Stimulated activated CD8-positive, alpha-beta memory T cell treated with anti-CD3 and anti-CD28 coated beads, Interleukin-4, amount 100 ng/mL, for 1 hour (primary cell): ENCODE data around the gene MELK.

Source experiments
- DNase-seq, 2 donors: peaks; one replicate each; pipeline ENCODE4 v3.0.0-alpha.2; 2020; ENCODE audit warnings: low read depth in 2 of 2, low spot score in 1 of 2

The MELK gene

GRCh38 chr9:36665921-36666431 is 93.3 kb downstream of the MELK start:
- DNase-seq: no peak

- no peak for DNase-seq
Observed at GRCh38 chr9:36671561-36671960, 98.9 kb downstream of the MELK start.

GRCh38 chr9:36676091-36676490 is 103.4 kb downstream of the MELK start:
- no peak for DNase-seq

- DNase-seq: no peak
Observed at GRCh38 chr9:36676778-36677485, 104.2 kb downstream of the MELK start.

GRCh38 chr9:36677611-36678010 is 104.9 kb downstream of the MELK start:
- no peak for DNase-seq

GRCh38 chr9:36679710-36680109 is 107.0 kb downstream of the MELK start:
- no peak for DNase-seq

- DNase-seq: no peak
Observed at GRCh38 chr9:36686471-36686870, 113.8 kb downstream of the MELK start.

GRCh38 chr9:36690412-36691168 is 117.9 kb downstream of the MELK start:
- DNase-seq: no peak

GRCh38 chr9:36691671-36692070 is 119.0 kb downstream of the MELK start:
- no peak for DNase-seq

GRCh38 chr9:36698984-36699383 is 126.3 kb downstream of the MELK start:
- no peak for DNase-seq

- no peak for DNase-seq
Observed at GRCh38 chr9:36704148-36704547, 131.5 kb downstream of the MELK start.

- DNase-seq: no peak
Observed at GRCh38 chr9:36713515-36714490, 141.1 kb downstream of the MELK start.

GRCh38 chr9:36716496-36716895 is 143.8 kb downstream of the MELK start:
- DNase-seq: no peak

- DNase-seq: no peak
Observed at GRCh38 chr9:36717276-36717675, 144.6 kb downstream of the MELK start.

- DNase-seq: no peak
Observed at GRCh38 chr9:36718612-36719011, 145.9 kb downstream of the MELK start.

GRCh38 chr9:36720043-36720442 is 147.3 kb downstream of the MELK start:
- DNase-seq: no peak

- DNase-seq: no peak
Observed at GRCh38 chr9:36721846-36722588, 149.3 kb downstream of the MELK start.

- DNase-seq: no peak
Observed at GRCh38 chr9:36725777-36726356, 153.2 kb downstream of the MELK start.
